Measurements from ENCODE around the gene SPATA13. TPM values are rescaled to one million over a fixed set of nuclear protein-coding genes. Genes with fewer than 3 reads are reported as not detected.

The SPATA13 gene
- total RNA-seq, 1 donor from 2014 or later: 11.4 TPM

GRCh38 chr13:24183741-24184182 lies 23.2 kb downstream of the SPATA13 start:
- peaks cover 4% of the 10 kb centered on the region for H3K36me3 Mint-ChIP-seq (ENCODE audit: low read depth, unreplicated experiment)
- no peak overlapping the region for H3K27ac Mint-ChIP-seq (ENCODE audit: unreplicated experiment)

GRCh38 chr13:24184265-24184841 lies 23.8 kb downstream of the SPATA13 start:
- Mint-ChIP-seq H3K9me3 (ENCODE audit: unreplicated experiment) (no peaks in the 10 kb centered on the region), H3K36me3 (ENCODE audit: low read depth, unreplicated experiment) (peaks cover 4% of the 10 kb centered on the region), H3K27me3 (ENCODE audit: unreplicated experiment) (no peaks in the 10 kb centered on the region), H3K27ac (ENCODE audit: unreplicated experiment) (no peak overlapping the region), H3K4me3 (ENCODE audit: unreplicated experiment) (no peak overlapping the region), H3K4me1 (ENCODE audit: unreplicated experiment) (peaks cover 11% of the 10 kb centered on the region)
- DNase-seq (ENCODE audit: low spot score): no peak
- no peak for TF ChIP-seq CTCF (IDR thresholded peaks at IDR 0.05; ENCODE audit: unreplicated experiment)

More at GRCh38 chr13:24183741-24184182, 23.2 kb downstream of the SPATA13 start:
- no peak for DNase-seq (ENCODE audit: low spot score)
- no peaks in the 10 kb centered on the region for H3K27me3 Mint-ChIP-seq (ENCODE audit: unreplicated experiment)
- no peak for TF ChIP-seq CTCF (IDR thresholded peaks at IDR 0.05; ENCODE audit: unreplicated experiment)
- H3K4me1 Mint-ChIP-seq (ENCODE audit: unreplicated experiment): peaks cover 11% of the 10 kb centered on the region
- no peaks in the 10 kb centered on the region for H3K9me3 Mint-ChIP-seq (ENCODE audit: unreplicated experiment)
- no peak overlapping the region for H3K4me3 Mint-ChIP-seq (ENCODE audit: unreplicated experiment)

GRCh38 chr13:24184882-24185281 lies 24.4 kb downstream of the SPATA13 start:
- no peaks in the 10 kb centered on the region for H3K27me3 Mint-ChIP-seq (ENCODE audit: unreplicated experiment)
- DNase-seq (ENCODE audit: low spot score): no peak
- H3K9me3 Mint-ChIP-seq (ENCODE audit: unreplicated experiment): no peaks in the 10 kb centered on the region
- TF ChIP-seq CTCF (IDR thresholded peaks at IDR 0.05; ENCODE audit: unreplicated experiment): no peak
- H3K36me3 Mint-ChIP-seq (ENCODE audit: low read depth, unreplicated experiment): peaks cover 4% of the 10 kb centered on the region
- peaks cover 11% of the 10 kb centered on the region for H3K4me1 Mint-ChIP-seq (ENCODE audit: unreplicated experiment)
- no peak overlapping the region for H3K4me3 Mint-ChIP-seq (ENCODE audit: unreplicated experiment)
- no peak overlapping the region for H3K27ac Mint-ChIP-seq (ENCODE audit: unreplicated experiment)

- H3K27me3 Mint-ChIP-seq (ENCODE audit: unreplicated experiment): no peaks in the 10 kb centered on the region
- no peak for TF ChIP-seq CTCF (IDR thresholded peaks at IDR 0.05; ENCODE audit: unreplicated experiment)
- H3K9me3 Mint-ChIP-seq (ENCODE audit: unreplicated experiment): no peaks in the 10 kb centered on the region
- H3K4me1 Mint-ChIP-seq (ENCODE audit: unreplicated experiment): peaks cover 12% of the 10 kb centered on the region
- H3K36me3 Mint-ChIP-seq (ENCODE audit: low read depth, unreplicated experiment): peaks cover 4% of the 10 kb centered on the region
- no peak overlapping the region for H3K27ac Mint-ChIP-seq (ENCODE audit: unreplicated experiment)
- H3K4me3 Mint-ChIP-seq (ENCODE audit: unreplicated experiment): no peak overlapping the region
- DNase-seq (ENCODE audit: low spot score): no peak
These were observed 25.2 kb downstream of the SPATA13 start for GRCh38 chr13:24185591-24186232.

- no peak for TF ChIP-seq CTCF (IDR thresholded peaks at IDR 0.05; ENCODE audit: unreplicated experiment)
- Mint-ChIP-seq H3K27me3 (ENCODE audit: unreplicated experiment) (no peaks in the 10 kb centered on the region), H3K9me3 (ENCODE audit: unreplicated experiment) (no peaks in the 10 kb centered on the region), H3K4me3 (ENCODE audit: unreplicated experiment) (no peak overlapping the region), H3K27ac (ENCODE audit: unreplicated experiment) (no peak overlapping the region), H3K36me3 (ENCODE audit: low read depth, unreplicated experiment) (peaks cover 1% of the 10 kb centered on the region), H3K4me1 (ENCODE audit: unreplicated experiment) (peaks cover 15% of the 10 kb centered on the region)
- no peak for DNase-seq (ENCODE audit: low spot score)
These were observed 26.7 kb downstream of the SPATA13 start for GRCh38 chr13:24187185-24187584.
